NCI-H1048 (cell line): ENCODE results near the gene CACNA1G.

Experiments
- DNase-seq: peaks from one replicate; lab custom pipeline; 2025; lab: John Stamatoyannopoulos, UW

The CACNA1G gene

GRCh38 chr17:50548831-50549230, 11.7 kb upstream of the CACNA1G start:
- no peak for DNase-seq

- no peak for DNase-seq
Observed at GRCh38 chr17:50549256-50549941, 11.1 kb upstream of the CACNA1G start.

GRCh38 chr17:50549969-50550368, 10.5 kb upstream of the CACNA1G start:
- no peak for DNase-seq

- DNase-seq, result no peak
Observed at GRCh38 chr17:50550661-50551432, 9.7 kb upstream of the CACNA1G start.

GRCh38 chr17:50551433-50551815, 9.1 kb upstream of the CACNA1G start:
- no peak for DNase-seq

- no peak for DNase-seq
Observed at GRCh38 chr17:50551884-50552283, 8.6 kb upstream of the CACNA1G start.

- DNase-seq, result no peak
Observed at GRCh38 chr17:50554201-50554600, 6.3 kb upstream of the CACNA1G start.

GRCh38 chr17:50556803-50557202, 3.7 kb upstream of the CACNA1G start:
- no peak for DNase-seq

- no peak for DNase-seq
Observed at GRCh38 chr17:50557630-50558029, 2.9 kb upstream of the CACNA1G start.

GRCh38 chr17:50558091-50558490, 2.4 kb upstream of the CACNA1G start:
- no peak for DNase-seq

- no peak for DNase-seq
Observed at GRCh38 chr17:50558581-50558940, 2.0 kb upstream of the CACNA1G start.

GRCh38 chr17:50558941-50559614, 1.4 kb upstream of the CACNA1G start:
- no peak for DNase-seq

- DNase-seq, result peak; percentile 17
Observed at GRCh38 chr17:50559674-50560184, 786 bp upstream of the CACNA1G start.

GRCh38 chr17:50560931-50561745, 623 bp downstream of the CACNA1G start:
- no peak for DNase-seq

GRCh38 chr17:50561746-50562141, 1.2 kb downstream of the CACNA1G start:
- DNase-seq, result no peak

GRCh38 chr17:50562242-50563091, 2.0 kb downstream of the CACNA1G start:
- DNase-seq, result no peak

- no peak for DNase-seq
Observed at GRCh38 chr17:50563092-50563511, 2.6 kb downstream of the CACNA1G start.

GRCh38 chr17:50564916-50565315, 4.4 kb downstream of the CACNA1G start:
- DNase-seq, result no peak

GRCh38 chr17:50565402-50566350, 5.2 kb downstream of the CACNA1G start:
- no peak for DNase-seq

GRCh38 chr17:50566886-50567285, 6.4 kb downstream of the CACNA1G start:
- DNase-seq, result no peak
